Adipose tissue (tissue), 3 donors: ENCODE results near the gene AHCYL2. TPM values are rescaled to one million over a fixed set of nuclear protein-coding genes. Genes with fewer than 3 reads are reported as not detected.

Experiments used
- H3K27ac ChIP-seq: one replicate; pipeline ENCODE4 v1.5.1; 2013; ENCODE audit warnings: low read depth, low read length
- WGBS, 3 donors: extraction: QIAGEN DNeasy Blood & Tissue Kit; methylation state at CpG; one replicate each; pipeline ENCODE4 v1.1.7; 2013; 5-methylcytosine and 5-hydroxymethylcytosine counted together
- polyA plus RNA-seq, 3 donors: library from polyadenylated mRNA; stranded (reverse); fragments of 200-250 nt; gene quantifications; one replicate each; pipeline ENCODE4 v1.2.3, GENCODE V29; 2013
- donor health status: healthy with polysubstance abuse.
- donor health status: Bipolar disorder and iron deficiency.
- donor health status: healthy.

The AHCYL2 gene
- 1 to 10 TPM; 4.1 to 5.8 (median 5.3) TPM for polyA plus RNA-seq

DNA sequence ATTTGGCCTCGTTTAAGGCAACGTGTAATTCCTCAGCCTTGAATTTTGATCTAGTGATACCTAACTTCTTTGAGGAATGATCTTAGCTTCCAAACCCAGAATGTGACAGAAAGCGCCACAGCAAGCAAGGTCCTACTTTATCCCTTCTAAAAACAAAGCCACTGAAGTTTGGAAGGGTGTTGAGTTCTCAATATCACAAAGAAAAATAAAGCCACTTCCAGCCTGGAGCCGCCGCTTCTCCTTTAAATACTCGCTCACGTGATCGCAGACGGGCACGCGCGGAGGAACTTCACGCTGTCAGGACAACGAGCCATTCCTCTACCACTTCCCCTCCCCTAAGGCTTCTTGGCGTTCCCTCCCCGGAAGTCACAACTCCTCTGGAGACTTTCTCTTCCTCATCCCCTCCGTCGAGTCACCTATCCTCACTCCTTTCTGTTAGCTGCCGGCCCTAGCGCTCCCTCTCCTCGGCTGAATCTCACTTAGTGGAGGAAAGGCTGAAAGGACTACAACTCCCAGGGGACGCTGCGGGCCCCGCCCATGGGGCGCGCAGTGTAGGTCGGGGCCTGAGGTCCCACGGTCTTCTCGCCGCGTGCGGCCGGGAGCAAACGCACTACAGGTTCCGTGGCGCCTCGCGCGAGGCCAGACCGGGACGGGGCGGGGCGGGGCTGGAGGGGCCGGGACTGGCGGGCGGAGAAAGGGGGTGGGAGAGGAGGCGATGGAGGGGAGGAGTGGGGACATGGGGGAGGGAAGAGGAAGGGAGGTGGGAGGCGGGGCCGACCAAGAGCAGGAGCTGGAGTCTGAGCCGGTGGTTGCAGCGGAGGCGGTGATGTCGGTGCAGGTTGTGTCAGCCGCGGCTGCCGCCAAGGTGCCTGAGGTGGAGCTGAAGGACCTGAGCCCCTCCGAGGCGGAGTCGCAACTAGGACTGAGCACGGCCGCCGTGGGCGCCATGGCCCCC, at the start of gene AHCYL2:
Gene AHCYL2, plus strand, starts transcription at position 780 of the 955 bp plus-strand sequence.
- 0 to 1% (median 0%) methylated on average over 47 to 63 of the region's 63 CpGs for WGBS, 3 donors
- H3K27ac ChIP-seq, result peak within 1 kb of the TSS; percentile 66

DNA sequence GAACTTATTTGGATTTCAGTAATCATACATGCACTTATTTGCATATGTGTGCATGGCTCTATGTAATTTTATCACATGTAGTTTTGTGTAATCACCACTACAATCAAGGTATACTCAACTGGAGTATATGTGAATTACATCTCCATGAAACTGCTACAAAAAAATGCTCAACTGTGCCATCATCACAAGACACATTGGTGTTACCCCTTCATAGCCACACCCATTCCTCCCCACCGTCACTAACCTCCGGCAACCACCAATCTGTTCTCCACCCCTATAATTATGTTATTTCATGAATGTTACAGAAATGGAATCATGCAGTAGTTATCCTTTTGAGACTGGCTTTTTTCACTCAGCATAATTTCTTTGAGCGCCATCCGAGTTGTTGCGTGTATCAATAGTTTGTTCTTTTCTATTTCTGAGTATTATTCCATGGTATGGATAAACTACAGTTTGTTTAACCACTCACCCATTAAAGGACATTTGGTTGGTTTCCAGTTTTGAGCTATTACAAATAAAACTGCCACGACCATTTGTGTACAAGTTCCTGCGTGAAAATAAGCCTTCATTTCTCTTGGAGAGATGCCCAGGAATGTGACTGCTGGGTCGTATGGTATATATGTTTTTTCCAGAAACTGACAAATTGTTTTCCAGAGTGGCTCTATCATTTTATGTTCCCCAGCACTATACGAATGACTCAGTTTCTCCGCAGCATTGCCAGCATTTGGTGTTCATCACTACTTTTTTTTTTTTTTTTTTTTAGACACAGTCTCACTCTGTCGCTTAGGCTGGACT, 47.7 kb upstream of the AHCYL2 start:
- WGBS, 3 donors, result 47 to 69% (median 47%) methylated on average over 11 of the region's 11 CpGs
- no peak overlapping the region for H3K27ac ChIP-seq

DNA sequence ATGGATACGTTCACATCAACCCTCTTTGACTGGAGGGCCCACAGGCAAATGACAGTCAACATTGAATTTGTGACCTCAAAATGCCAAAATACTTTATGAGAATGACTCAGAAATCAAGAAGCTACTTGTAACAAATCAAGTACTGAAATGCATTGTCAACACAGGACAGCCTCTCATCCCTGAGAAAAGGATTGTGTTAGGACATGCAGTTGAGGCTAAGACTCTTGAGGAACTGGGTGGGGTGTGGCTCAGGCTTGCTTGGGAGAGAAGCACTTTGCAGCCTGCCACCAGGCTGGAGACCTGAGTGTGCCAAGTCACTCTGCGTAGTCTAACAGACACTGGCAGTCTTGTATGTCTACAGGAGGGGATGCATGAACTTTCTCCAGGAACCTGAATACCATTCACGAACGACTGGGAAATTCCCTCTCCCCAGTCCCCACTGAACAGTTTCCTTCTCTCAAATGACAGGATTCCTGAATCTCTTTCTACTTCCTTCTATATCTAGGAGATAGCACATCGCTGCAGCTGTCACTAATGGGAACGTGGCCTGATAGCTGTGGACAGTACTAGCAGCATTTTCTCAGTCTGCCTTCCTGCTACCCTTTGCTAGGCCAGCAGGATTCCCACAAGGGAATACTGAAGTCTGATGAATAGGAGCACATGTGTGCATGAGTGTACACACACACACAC, 39.7 kb upstream of the AHCYL2 start:
- H3K27ac ChIP-seq, result no peak overlapping the region
- WGBS, 3 donors, result 71 to 87% (median 80%) methylated on average over 6 of the region's 6 CpGs

DNA sequence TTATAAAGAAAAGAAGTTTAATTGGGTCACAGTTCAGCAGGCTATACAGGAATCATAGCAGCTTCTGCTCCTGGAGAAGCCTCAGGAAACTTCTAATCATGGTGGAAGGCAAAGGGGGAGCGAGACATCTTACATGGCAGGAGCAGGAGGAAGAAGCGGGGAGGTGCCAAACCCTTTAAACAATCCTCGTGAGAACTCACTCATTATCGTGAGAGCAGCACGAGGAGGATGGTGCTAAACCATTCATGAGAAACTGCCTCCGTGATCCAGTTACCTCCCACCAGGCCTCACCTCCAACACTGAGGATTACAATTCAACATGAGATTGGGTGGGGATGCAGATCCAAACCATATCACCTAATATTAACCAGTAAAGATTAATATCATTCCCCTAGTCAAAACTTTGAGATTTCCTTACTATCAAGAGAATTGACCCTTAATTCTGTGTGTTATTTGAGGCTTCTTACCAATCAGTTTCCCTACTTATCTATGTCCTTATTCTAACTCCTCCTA, 38.0 kb upstream of the AHCYL2 start:
- 86 to 94% (median 93%) methylated on average over 6 of the region's 6 CpGs for WGBS, 3 donors

DNA sequence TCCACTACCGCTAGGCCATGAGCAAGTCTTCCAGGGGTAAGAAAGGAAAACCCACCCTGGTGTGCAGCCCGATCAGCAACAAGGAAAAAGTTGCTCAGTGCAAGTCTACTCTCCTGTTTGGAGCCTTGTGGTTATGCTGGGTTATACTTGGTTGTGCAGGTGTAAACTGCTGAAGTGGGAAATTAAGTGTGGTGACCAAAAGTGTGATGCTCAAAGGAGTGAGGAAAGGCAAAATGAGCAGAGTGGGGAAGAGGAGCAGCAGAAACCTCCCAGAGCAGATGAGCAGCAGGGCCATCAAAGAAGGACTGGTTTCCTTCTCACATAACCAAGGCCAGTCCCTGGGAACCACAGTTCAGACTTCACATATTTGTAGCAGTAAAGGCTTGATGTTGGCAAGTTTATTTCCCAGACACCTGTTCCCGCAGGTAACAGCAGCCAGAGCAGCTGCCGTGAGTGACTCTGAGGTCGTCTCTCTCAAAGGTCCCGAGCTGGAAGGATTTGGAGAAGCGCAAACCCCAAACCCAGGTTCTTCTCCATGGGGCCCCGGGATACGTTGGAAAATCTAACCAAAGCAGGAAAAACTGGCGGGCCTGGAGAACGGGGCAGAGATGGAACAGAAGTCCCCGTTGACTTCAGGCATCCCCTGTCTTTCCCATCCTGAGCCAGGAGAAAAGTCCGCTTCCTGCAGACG, 37.0 kb upstream of the AHCYL2 start:
- WGBS, 3 donors, result 25 to 33% (median 32%) methylated on average over 14 of the region's 14 CpGs
- no peak overlapping the region for H3K27ac ChIP-seq

More for the DNA sequence above, 38.0 kb upstream of the AHCYL2 start:
- H3K27ac ChIP-seq, result no peak overlapping the region

DNA sequence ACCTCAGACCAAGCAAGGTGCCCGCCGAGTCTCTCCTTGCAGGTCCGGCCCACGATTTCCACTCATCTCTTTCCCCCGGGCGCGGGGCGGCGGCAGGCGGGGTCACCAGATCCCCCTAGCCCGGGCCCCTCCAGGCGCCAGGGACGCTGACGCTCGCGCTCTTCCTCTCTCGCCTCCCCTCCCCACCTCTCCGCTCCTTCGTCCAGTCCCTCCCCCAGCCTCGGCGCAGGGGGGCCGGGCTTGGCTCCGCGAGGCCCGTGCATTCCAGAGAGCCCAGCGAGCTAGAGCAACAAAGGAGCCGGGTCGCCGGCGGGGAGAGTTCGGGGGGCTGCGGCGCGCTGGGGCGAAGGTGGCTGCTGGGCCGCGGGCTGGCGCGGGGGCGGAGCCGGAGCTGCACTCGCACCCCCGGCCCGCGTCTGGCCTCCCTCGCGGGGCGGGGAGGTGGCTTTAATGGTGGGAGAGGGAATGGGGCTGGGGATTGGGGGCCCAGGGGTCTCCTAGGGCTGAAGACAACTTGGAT, 36.4 kb upstream of the AHCYL2 start, which contains the start of gene SMO:
Gene SMO, plus strand, starts transcription at position 262 of the 520 bp plus-strand sequence. CDS start 519 bp downstream, outside the sequence.
- 0 to 1% (median 1%) methylated on average over 37 to 48 of the region's 48 CpGs for WGBS, 3 donors
- no peak within 1 kb of the TSS for H3K27ac ChIP-seq

DNA sequence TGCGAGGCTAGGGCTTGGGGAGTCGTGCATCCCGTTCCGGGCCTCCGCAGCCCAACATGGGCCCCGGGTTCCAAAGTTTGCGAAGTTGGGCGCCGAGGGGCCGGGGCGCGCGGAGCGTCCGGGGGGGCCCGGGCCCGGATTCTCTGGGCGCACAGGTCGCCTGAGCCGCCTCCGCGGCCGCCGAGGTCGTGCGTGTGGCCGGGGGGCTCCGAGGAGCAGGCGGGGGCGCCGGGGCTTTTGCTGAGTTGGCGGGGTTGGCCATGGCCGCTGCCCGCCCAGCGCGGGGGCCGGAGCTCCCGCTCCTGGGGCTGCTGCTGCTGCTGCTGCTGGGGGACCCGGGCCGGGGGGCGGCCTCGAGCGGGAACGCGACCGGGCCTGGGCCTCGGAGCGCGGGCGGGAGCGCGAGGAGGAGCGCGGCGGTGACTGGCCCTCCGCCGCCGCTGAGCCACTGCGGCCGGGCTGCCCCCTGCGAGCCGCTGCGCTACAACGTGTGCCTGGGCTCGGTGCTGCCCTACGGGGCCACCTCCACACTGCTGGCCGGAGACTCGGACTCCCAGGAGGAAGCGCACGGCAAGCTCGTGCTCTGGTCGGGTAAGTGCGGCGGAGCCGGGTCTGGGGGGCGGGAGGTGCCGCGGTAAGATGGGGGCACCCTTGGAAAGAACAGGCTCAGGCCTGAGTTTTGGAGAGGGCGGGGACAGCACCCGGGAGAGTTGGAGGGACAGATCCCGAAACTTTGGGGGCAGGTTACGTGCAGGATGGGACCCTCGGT, 35.8 kb upstream of the AHCYL2 start:
- WGBS, 3 donors, result 1 to 2% (median 1%) methylated on average over 79 to 83 of the region's 83 CpGs
- H3K27ac ChIP-seq, result no peak overlapping the region

DNA sequence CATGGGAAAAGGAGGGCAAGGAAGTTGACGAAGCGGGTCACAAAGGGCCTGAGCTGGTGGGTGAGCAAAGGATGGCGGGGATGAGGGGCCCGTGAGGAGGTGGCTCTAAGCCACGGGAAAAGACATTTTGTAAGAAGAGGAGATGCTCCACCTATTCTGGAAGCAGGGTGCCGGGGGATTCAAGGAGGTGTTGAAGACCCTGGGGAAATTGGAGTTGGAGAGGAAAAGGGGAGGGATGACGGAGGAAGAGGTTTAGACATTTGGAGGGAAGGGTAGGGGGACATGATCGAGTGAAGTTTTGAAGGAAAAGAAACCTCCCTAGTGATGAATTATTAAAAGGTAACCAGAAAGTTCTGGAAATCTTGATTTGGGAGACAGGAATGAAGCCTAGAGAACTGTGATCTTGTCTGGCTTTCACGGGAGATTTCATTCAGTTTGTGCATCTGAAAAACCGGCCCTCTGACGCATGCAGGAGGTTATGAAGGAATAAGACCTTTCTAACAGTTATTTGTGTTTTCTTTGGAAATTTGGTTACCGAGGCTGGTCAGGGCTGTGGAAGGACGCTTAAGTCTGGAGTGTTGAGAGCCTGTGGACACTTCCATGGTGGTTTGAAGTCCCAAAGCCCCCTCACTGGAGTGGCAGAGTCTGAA, 35.0 kb upstream of the AHCYL2 start:
- no peak overlapping the region for H3K27ac ChIP-seq
- WGBS, 3 donors, result 41 to 69% (median 46%) methylated on average over 13 of the region's 13 CpGs

DNA sequence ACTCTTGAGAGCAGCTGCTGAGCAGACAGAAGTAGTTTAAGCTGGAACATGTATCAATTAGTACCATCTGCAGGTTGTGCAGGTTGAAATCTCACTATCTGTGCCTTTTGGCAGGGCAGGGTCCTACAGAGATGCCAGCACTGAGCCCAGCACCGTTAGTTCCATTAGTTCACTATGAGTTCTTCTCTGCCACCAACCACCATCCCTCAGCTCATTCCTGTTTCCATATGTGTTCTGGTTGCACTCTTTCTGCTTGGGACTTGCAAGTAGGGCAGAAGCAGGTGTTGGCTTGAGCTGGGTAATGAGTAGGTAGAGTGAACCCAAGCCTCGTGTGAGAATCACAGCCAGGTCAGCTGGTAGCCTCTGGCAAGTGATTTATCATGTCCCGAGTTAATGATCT, 33.6 kb upstream of the AHCYL2 start:
- no peak overlapping the region for H3K27ac ChIP-seq
- 54 to 88% (median 81%) methylated on average over 3 of the region's 3 CpGs for WGBS, 3 donors

DNA sequence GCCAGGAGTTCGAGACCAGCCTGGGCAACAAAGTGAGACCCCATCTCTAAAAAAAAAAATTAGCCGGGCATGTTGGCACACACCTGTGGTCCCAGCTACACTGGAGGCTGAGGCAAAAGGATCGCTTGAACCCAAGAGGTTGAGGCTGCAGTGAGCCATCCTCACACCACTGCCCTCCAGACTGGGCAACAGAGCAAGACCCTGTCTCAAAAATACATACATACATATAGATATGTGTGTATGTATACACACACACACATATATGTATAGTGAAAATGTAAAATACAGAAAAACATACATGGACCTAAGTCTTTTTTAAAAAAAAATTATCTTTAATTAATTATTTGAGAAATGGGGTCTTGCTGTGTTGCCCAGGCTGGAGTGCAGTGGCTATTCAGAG, 30.9 kb upstream of the AHCYL2 start:
- H3K27ac ChIP-seq, result no peak overlapping the region
- 83 to 96% (median 88%) methylated on average over 3 of the region's 3 CpGs for WGBS, 3 donors

DNA sequence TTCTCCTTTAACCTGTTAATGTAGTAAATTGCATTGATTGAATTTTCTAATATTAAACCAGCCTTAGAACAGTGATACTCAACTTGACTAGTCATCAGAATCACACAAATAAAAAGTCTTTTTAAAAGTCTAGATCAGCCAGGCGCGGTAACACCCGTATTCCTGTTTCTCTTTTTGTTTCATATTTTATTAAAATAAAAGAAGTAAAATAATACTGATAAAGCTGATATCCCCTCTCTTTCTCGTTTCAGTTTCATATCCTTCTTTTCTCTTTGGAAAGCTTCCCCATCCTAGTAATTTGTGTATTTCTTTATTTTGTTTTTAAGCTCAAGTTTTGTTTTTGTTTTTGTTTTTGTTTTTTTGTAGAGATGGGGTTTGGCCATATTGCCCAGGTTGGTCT, 27.1 kb upstream of the AHCYL2 start:
- H3K27ac ChIP-seq, result no peak overlapping the region
- WGBS, 3 donors, result 78 to 86% (median 83%) methylated on average over 4 of the region's 4 CpGs

DNA sequence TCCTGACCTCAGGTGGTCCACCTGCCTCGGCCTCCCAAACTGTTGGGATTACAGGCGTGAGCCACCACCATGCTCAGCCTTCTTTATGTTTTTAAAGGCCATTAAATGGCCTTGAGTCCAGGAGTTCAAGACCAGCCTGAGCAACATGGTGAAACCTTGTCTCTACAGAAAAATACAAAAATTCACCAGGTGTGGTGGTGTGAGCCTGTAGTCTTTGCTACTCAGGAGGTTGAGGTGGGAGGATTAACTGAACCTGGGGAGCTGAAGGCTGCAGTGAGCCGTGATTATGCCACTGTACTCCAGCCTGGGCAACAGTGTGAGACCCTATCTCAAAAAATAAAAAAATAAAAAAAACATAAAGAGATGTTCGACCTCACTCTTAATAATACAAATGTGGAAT, 25.4 kb upstream of the AHCYL2 start:
- WGBS, 3 donors, result 96 to 98% (median 97%) methylated on average over 4 of the region's 4 CpGs

DNA sequence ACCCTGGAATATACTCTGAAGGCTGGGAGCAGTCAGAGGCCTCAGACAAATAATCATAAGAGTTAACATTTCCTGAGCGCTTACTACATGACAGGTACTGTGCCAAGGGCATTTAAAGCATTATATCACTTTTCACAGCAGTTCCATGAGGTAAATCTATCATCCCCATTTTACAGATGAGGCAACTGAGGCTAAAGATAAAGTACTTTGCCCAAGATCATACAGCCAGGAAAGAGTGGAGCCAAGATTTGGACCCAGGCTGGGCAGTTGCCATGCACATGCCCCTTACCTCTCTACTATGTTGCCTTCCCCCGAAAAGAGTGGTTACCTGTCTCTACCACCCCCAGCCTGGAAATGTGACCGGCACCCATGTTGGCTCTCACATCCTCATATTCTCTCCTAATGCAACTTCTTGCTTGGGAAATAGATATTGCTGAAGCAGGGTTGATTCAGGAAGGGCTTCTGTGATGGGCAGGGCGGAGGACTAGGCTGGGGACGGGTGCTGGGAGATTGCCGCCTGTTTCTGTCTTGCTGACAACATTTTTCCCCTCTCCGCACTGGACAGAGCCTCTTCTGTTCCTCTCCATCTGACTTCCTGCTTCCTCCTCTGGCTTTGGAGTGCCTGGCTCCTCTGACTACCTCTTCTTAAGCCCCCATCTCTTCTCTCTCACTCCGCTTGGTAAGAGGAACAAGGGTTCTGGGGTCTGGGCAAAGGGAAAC, 22.6 kb upstream of the AHCYL2 start:
- H3K27ac ChIP-seq, result no peak overlapping the region
- WGBS, 3 donors, result 53 to 88% (median 66%) methylated on average over 8 of the region's 8 CpGs

More for the DNA sequence above, 25.4 kb upstream of the AHCYL2 start:
- no peak overlapping the region for H3K27ac ChIP-seq

DNA sequence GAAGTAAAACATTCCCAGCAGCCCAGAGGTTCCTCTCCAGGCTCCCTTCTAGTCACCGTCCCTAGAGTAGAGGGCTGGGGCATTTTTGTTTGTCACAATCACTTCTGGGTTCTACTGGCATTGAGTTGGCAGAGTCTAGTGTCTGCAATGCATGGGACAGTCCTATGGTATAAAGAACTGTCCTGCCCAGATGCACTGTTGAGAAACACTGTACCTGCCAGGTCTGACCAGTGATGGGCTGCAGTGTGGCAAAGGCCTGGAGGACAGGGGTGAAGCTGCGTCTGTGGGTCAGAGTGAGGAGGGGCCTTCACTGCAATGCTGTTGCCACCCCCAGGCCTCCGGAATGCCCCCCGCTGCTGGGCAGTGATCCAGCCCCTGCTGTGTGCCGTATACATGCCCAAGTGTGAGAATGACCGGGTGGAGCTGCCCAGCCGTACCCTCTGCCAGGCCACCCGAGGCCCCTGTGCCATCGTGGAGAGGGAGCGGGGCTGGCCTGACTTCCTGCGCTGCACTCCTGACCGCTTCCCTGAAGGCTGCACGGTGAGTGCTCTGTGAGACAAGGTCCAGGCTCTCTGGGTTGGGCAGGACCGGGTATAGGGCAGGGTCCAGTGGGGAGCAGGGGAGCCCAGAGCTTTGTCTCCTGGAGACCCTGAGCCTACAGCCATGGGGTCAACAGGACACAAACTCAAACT, 21.6 kb upstream of the AHCYL2 start:
- 82 to 90% (median 90%) methylated on average over 14 of the region's 14 CpGs for WGBS, 3 donors
- no peak overlapping the region for H3K27ac ChIP-seq

DNA sequence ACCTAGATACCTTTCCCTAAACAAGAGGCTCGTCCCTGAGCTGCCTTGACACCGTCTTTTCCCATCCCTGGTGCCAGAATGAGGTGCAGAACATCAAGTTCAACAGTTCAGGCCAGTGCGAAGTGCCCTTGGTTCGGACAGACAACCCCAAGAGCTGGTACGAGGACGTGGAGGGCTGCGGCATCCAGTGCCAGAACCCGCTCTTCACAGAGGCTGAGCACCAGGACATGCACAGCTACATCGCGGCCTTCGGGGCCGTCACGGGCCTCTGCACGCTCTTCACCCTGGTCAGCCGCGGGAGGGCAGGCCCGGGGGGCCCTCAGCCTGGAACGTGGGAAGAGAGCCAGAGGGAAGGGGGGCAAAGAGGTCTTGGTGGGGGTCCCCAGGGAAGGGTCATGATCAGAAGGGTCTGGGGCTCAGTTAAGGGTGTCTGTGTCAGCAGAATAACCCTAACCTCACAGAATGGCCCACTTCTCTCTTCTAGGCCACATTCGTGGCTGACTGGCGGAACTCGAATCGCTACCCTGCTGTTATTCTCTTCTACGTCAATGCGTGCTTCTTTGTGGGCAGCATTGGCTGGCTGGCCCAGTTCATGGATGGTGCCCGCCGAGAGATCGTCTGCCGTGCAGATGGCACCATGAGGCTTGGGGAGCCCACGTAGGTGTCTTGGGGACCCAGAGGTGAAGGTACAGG, 19.6 kb upstream of the AHCYL2 start:
- no peak overlapping the region for H3K27ac ChIP-seq
- WGBS, 3 donors, result 88 to 91% (median 90%) methylated on average over 29 of the region's 29 CpGs
